IMR-90 (cell line): ENCODE data around the gene ZNF276. TPM values are rescaled to one million over a fixed set of nuclear protein-coding genes. Genes with fewer than 3 reads are reported as not detected.

Experiments used
- ATAC-seq: fragments of 200-7000 bp; cut with Tn5 transposase; 2 replicates; pipeline ENCODE4 v1.9.1; 2020; ENCODE audit warnings: low read depth, mild to moderate bottlenecking, moderate library complexity
- BruUV-seq: library from RNA; stranded (reverse); fragments of 400-500 nt; replicated peaks from 2 replicates; lab custom pipeline; 2021; lab: Mats Ljungman, UMichigan
- CTCF ChIA-PET: fragments of 300-600 bp; formaldehyde crosslinking; extraction: SDS; loops from one replicate; lab custom pipeline; 2021; ENCODE audit warnings: antibody characterized with exemption; lab: Yijun Ruan, JAX
- POLR2A ChIA-PET: fragments of 300-600 bp; sonication (Branson Sonifier 250); formaldehyde crosslinking; loops from one replicate; lab custom pipeline; 2022; ENCODE audit warnings: antibody characterized with exemption; ENCODE audit not compliant: unreplicated experiment; lab: Charles Lee
- DNase-seq: peaks from one replicate; pipeline ENCODE4 v3.0.0; 2013
- H2AFZ ChIP-seq: replicated peaks from 2 replicates; pipeline ENCODE3; 2013; ENCODE audit warnings: low read length, mild to moderate bottlenecking; ENCODE audit not compliant: poor library complexity
- H2AK5ac ChIP-seq: 2 replicates; pipeline ENCODE4 v1.6.1; 2013; ENCODE audit warnings: low read depth, low read length, inconsistent platforms
- H2AK9ac ChIP-seq: replicated peaks from 2 replicates; pipeline ENCODE3; 2013; ENCODE audit warnings: mild to moderate bottlenecking, low read depth, low read length, moderate library complexity; ENCODE audit not compliant: poor library complexity
- H2BK120ac ChIP-seq: 2 replicates; pipeline ENCODE4 v1.6.1; 2013; ENCODE audit warnings: low read depth, low read length, inconsistent platforms
- H2BK15ac ChIP-seq: 3 replicates; pipeline ENCODE4 v1.6.1; 2013; ENCODE audit warnings: low read depth, low read length, inconsistent platforms
- H2BK20ac ChIP-seq: 2 replicates; pipeline ENCODE4 v1.6.1; 2013; ENCODE audit warnings: low read depth, mild to moderate bottlenecking, inconsistent platforms, low read length, moderate library complexity
- H2BK5ac ChIP-seq: 2 replicates; pipeline ENCODE4 v1.6.1; 2013; ENCODE audit warnings: mild to moderate bottlenecking, low read depth, low read length, inconsistent platforms; ENCODE audit not compliant: poor library complexity, severe bottlenecking
- H3K14ac ChIP-seq: replicated peaks from 2 replicates; pipeline ENCODE4 v1.6.1; 2013; ENCODE audit warnings: low read depth, low read length, inconsistent platforms
- H3K18ac ChIP-seq: 2 replicates; pipeline ENCODE4 v1.6.1; 2013; ENCODE audit warnings: low read depth, low read length, control low read depth
- H3K23ac ChIP-seq: 2 replicates; pipeline ENCODE4 v1.6.1; 2013; ENCODE audit warnings: low read depth, low read length, inconsistent platforms
- H3K27ac ChIP-seq: 2 replicates; pipeline ENCODE4 v1.5.1; 2013; ENCODE audit warnings: mild to moderate bottlenecking, control low read depth, low read length; ENCODE audit not compliant: insufficient read depth
- H3K27me3 ChIP-seq: 2 replicates; pipeline ENCODE4 v1.6.1; 2013; ENCODE audit warnings: low read length; ENCODE audit not compliant: control insufficient read depth, insufficient read depth
- H3K36me3 ChIP-seq: 2 replicates; pipeline ENCODE4 v1.6.1; 2013; ENCODE audit warnings: low read length, mixed read lengths; ENCODE audit not compliant: control insufficient read depth, insufficient read depth
- H3K4ac ChIP-seq: 2 replicates; pipeline ENCODE4 v1.6.1; 2013; ENCODE audit warnings: low read depth, low read length, inconsistent platforms
- H3K4me1 ChIP-seq: 2 replicates; pipeline ENCODE4 v1.6.1; 2013; ENCODE audit warnings: low read length, mixed read lengths; ENCODE audit not compliant: control insufficient read depth, insufficient read depth
- H3K4me2 ChIP-seq: 2 replicates; pipeline ENCODE4 v1.6.1; 2013; ENCODE audit warnings: low read depth, mild to moderate bottlenecking, control low read depth, low read length, moderate library complexity
- H3K4me3 ChIP-seq: 2 replicates; pipeline ENCODE4 v1.5.1; 2013; ENCODE audit warnings: low read depth, mild to moderate bottlenecking, control low read depth, low read length, moderate library complexity; ENCODE audit not compliant: insufficient read depth
- H3K56ac ChIP-seq: 2 replicates; pipeline ENCODE4 v1.6.1; 2013; ENCODE audit warnings: low read length, inconsistent platforms; ENCODE audit not compliant: insufficient read depth; ENCODE audit errors: extremely low read depth
- H3K79me1 ChIP-seq, 2 experiments: 2 replicates each; pipeline ENCODE4 v1.6.1; 2013; ENCODE audit warnings: low read length in 2 of 2, inconsistent platforms in 1 of 2, low read depth in 1 of 2
- H3K9ac ChIP-seq: 2 replicates; pipeline ENCODE4 v1.6.1; 2013; ENCODE audit warnings: low read depth, low read length, control low read depth
- H3K9me1 ChIP-seq: 2 replicates; pipeline ENCODE4 v1.6.1; 2013; ENCODE audit warnings: low read length, inconsistent platforms; ENCODE audit not compliant: insufficient read depth
- H3K9me3 ChIP-seq: 2 replicates; pipeline ENCODE4 v1.6.1; 2013; ENCODE audit warnings: low read length; ENCODE audit not compliant: control insufficient read depth, insufficient read depth
- H4K20me1 ChIP-seq: 2 replicates; pipeline ENCODE4 v1.6.1; 2013; ENCODE audit warnings: low read length, inconsistent platforms; ENCODE audit not compliant: insufficient read depth
- H4K5ac ChIP-seq: 2 replicates; pipeline ENCODE4 v1.6.1; 2013; ENCODE audit warnings: mild to moderate bottlenecking, low read depth, low read length, control low read depth
- H4K8ac ChIP-seq, 2 experiments: 2 replicates each; pipeline ENCODE4 v1.6.1; 2013; ENCODE audit warnings: low read depth in 2 of 2, low read length in 2 of 2, control low read depth in 1 of 2, inconsistent platforms in 1 of 2
- H4K91ac ChIP-seq: 2 replicates; pipeline ENCODE4 v1.6.1; 2013; ENCODE audit warnings: low read depth, low read length, inconsistent platforms; ENCODE audit not compliant: insufficient read depth
- BHLHE40 ChIP-seq: fragments of 150-350 bp; IDR thresholded peaks from 2 replicates; pipeline ENCODE4 v1.6.1; 2016; ENCODE audit warnings: mild to moderate bottlenecking, low read depth, low read length
- CEBPB ChIP-seq: IDR thresholded peaks from 2 replicates; pipeline ENCODE4 v1.6.1; 2012; ENCODE audit warnings: low read depth, low read length, improper control_type of control experiment
- CHD1 ChIP-seq: IDR thresholded peaks from 2 replicates; pipeline ENCODE4 v1.6.1; 2012; ENCODE audit warnings: low read depth, low read length, improper control_type of control experiment
- FOS ChIP-seq: fragments of 150-350 bp; IDR thresholded peaks from 2 replicates; pipeline ENCODE4 v1.6.1; 2016; ENCODE audit warnings: low read depth, low read length
- MAFK ChIP-seq: IDR thresholded peaks from 2 replicates; pipeline ENCODE4 v1.6.1; 2012; ENCODE audit warnings: low read depth, low read length, improper control_type of control experiment
- MAZ ChIP-seq: IDR thresholded peaks from 2 replicates; pipeline ENCODE4 v1.6.1; 2012; ENCODE audit warnings: low read depth, mild to moderate bottlenecking, low read length, improper control_type of control experiment, moderate library complexity, borderline replicate concordance
- MXI1 ChIP-seq: IDR thresholded peaks from 2 replicates; pipeline ENCODE4 v1.6.1; 2012; ENCODE audit warnings: low read depth, mild to moderate bottlenecking, low read length, moderate library complexity, borderline replicate concordance
- NFE2L2 ChIP-seq: fragments of 150-350 bp; IDR thresholded peaks from 2 replicates; pipeline ENCODE4 v1.6.1; 2016; ENCODE audit warnings: low read depth, mild to moderate bottlenecking, low read length
- POLR2A ChIP-seq: IDR thresholded peaks from 2 replicates; pipeline ENCODE4 v1.6.1; 2012; ENCODE audit warnings: mild to moderate bottlenecking, low read depth, low read length
- RAD21 ChIP-seq: IDR thresholded peaks from 2 replicates; pipeline ENCODE4 v1.6.1; 2012; ENCODE audit warnings: low read length, improper control_type of control experiment
- RFX5 ChIP-seq: IDR thresholded peaks from 2 replicates; pipeline ENCODE4 v1.8.0; 2012; ENCODE audit warnings: low read depth, mild to moderate bottlenecking, low read length, moderate library complexity
- SMC3 ChIP-seq: fragments of 150-350 bp; IDR thresholded peaks from 2 replicates; pipeline ENCODE4 v1.6.1; 2016; ENCODE audit warnings: low read depth, mild to moderate bottlenecking, antibody characterized with exemption, low read length, moderate library complexity
- WGBS, 2 experiments: methylation state at CpG; one replicate each; pipeline versions ENCODE4 v1.1.5 to v1.1.7; 2013; ENCODE audit warnings: missing lambda C conversion rate in 2 of 2; ENCODE audit not compliant: insufficient read length in 1 of 2; ENCODE audit errors: extremely low coverage in 2 of 2; 5-methylcytosine and 5-hydroxymethylcytosine counted together
- dilution Hi-C: fragments of 300-500 bp; cut with HindIII; formaldehyde crosslinking; loops from one replicate; pipeline ENCODE4 v1.14.3; 2018; ENCODE audit warnings: low sequenced_read_pairs; ENCODE audit not compliant: unreplicated experiment
- in situ Hi-C: fragments of 300-500 bp; cut with MboI; formaldehyde crosslinking; loops from 3 replicates; pipeline ENCODE4 v1.14.3; 2019; ENCODE audit warnings: low sequenced_read_pairs, inconsistent platforms, mixed read lengths
- intact Hi-C: fragments of 100-400 bp; cut with micrococcal nuclease; formaldehyde crosslinking; loops from 2 replicates; pipeline ENCODE4 v1.10.0; 2022
- polyA plus RNA-seq, 3 experiments: library from polyadenylated mRNA; depleted of rRNA; stranded (reverse); fragments of >200 nt; gene quantifications; 2 replicates each; pipeline ENCODE4 v1.2.3, GENCODE V29; 2012; ENCODE audit warnings: low replicate concordance in 1 of 3
- total RNA-seq: library from RNA; depleted of rRNA; stranded (reverse); fragments of >200 nt; gene quantifications from 2 replicates; pipeline ENCODE4 v1.2.3, GENCODE V29; 2012
- TF ChIP-seq, protein P1 (sequence below): conservative IDR thresholded peaks from 2 replicates; pipeline ENCODE4 v1.5.1; 2012; ENCODE audit warnings: mild to moderate bottlenecking, low read depth, low read length, improper control_type of control experiment
- TF ChIP-seq, protein P2 (sequence below): fragments of 150-350 bp; IDR thresholded peaks from 2 replicates; pipeline ENCODE4 v1.6.1; 2017; ENCODE audit warnings: mild to moderate bottlenecking, antibody characterized with exemption, low read length, low read depth

Gene ZNF276
- total and polyA plus RNA-seq, 2 of the 4 experiments (the other 2 are of a cell fraction): 4.1 to 18.6 TPM

DNA sequence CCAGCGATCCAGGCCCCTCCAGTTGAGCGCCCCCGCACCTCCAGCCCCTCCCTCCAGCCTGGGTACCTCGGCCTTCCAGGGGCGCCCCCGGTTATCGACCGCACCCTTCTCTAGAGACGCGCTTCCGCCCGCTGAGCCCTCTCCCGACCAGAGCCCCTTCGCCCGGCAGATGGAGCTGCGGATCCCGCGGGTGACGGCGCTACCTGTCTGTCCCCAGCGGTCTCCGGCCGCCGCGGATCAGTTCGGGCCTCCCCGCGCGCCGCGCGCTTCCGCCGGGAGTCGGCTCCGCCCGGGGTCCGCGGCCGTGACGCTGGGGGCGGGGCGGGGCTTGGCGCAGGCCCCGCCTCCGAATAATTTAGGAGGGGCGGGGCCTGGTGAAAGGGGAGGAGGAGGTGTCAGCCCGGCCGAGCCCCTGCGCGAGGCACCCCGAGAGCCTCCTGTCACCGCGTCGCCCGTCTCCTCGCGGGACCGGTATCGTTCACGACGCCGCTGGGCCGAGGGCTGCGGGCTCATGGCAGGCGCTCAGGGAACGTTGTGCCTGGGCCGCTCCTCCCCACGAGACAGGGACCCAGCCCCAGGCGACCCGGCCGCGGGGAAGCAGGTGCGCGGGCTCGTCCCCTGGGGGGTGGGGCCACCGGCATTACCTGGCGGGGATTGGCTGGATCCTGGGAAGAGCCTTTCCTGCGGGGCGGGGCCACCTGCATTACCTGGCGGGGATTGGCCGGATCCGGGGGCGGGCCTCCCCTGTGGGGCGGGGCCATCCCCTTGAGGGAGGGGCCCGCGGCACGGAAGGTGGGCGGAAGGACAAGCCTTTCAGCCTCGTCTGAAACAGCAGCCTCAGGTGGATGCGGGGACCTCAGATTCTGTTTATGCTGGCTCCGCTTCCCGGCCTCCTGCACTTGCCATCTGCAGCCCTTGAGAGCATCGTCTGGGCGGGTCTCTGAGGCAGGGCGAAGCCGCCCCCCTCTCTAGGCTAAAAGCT lies 19.6 kb upstream of the ZNF276 start, which contains the start of gene SPATA2L:
Gene SPATA2L (minus strand): TSS at position 281 of the 982 bp plus-strand sequence. CDS start 473 bp downstream, outside the sequence.
- peaks cover 11% of the 10 kb centered on the region for H3K4me1 ChIP-seq
- no peaks in the 10 kb centered on the region for H3K9me1 ChIP-seq
- no peak within 1 kb of the TSS for H3K56ac ChIP-seq
- H3K23ac ChIP-seq: no peak within 1 kb of the TSS
- H2AFZ ChIP-seq: peak within 1 kb of the TSS; percentile 99
- H3K4me2 ChIP-seq: peak within 1 kb of the TSS; percentile 100
- BruUV-seq: no TSS peak
- H3K4ac ChIP-seq: peak within 1 kb of the TSS; percentile 41; the same call in 1 of the 2 replicates
- peak within 1 kb of the TSS; percentile 64; the same call in 1 of the 2 replicates for H3K27ac ChIP-seq
- ATAC-seq (peak; percentile 80), DNase-seq (peak; percentile 65)
- no peaks in the 10 kb centered on the region for H3K9me3 ChIP-seq
- H3K14ac ChIP-seq: peak within 1 kb of the TSS; percentile 10; the same call in 1 of the 2 replicates
- ChIA-PET POLR2A (no interaction called here), CTCF (interaction anchor here (3.2 kb wide), 1 partner anchor 159 kb away, joined by 19 read pairs; no protein-coding TSS in a partner anchor)
- no peak within 1 kb of the TSS for H4K91ac ChIP-seq
- H3K9ac ChIP-seq: peak within 1 kb of the TSS; percentile 89
- H2BK5ac ChIP-seq: peak within 1 kb of the TSS; percentile 35
- no peak within 1 kb of the TSS for H2BK15ac ChIP-seq
- WGBS, 2 experiments: 5% methylated on average over 22 of the region's 97 CpGs; no CpG with 5 or more reads in 1 of the 2 experiments
- no peaks in the 10 kb centered on the region for H3K27me3 ChIP-seq
- 0 out of 2 replicates have a peak within 1 kb of the TSS, but pooled peaks have one; percentile 63 for H3K18ac ChIP-seq
- intact Hi-C loops (loop anchor here (2.0 kb wide), 2 partner anchors 91 to 159 kb away; no protein-coding TSS in a partner anchor), in situ Hi-C loops (no loop called here), dilution Hi-C loops (no loop called here)
- no peak within 1 kb of the TSS for H2BK120ac ChIP-seq
- H2AK9ac ChIP-seq: peak within 1 kb of the TSS; percentile 95
- H4K5ac ChIP-seq: no peak within 1 kb of the TSS; the same call in 1 of the 2 replicates
- H2AK5ac ChIP-seq: peak within 1 kb of the TSS; percentile 86
- peaks cover 21% of the 10 kb centered on the region for H4K20me1 ChIP-seq
- no peak within 1 kb of the TSS for H2BK20ac ChIP-seq
- H3K36me3 ChIP-seq: peaks cover 9% of the 10 kb centered on the region; the same call in 1 of the 2 replicates
- H3K4me3 ChIP-seq: peak within 1 kb of the TSS; percentile 100
- peaks cover 5 to 20% of the 10 kb centered on the region in 2 experiments; a peak in 2 of 4 replicates for H3K79me1 ChIP-seq
- peak within 1 kb of the TSS in 1 of 2 experiments; percentile 71; a peak in 1 of 4 replicates for H4K8ac ChIP-seq
- no peak for TF ChIP-seq BHLHE40
- no peak for TF ChIP-seq RAD21
- TF ChIP-seq, protein P1, sequence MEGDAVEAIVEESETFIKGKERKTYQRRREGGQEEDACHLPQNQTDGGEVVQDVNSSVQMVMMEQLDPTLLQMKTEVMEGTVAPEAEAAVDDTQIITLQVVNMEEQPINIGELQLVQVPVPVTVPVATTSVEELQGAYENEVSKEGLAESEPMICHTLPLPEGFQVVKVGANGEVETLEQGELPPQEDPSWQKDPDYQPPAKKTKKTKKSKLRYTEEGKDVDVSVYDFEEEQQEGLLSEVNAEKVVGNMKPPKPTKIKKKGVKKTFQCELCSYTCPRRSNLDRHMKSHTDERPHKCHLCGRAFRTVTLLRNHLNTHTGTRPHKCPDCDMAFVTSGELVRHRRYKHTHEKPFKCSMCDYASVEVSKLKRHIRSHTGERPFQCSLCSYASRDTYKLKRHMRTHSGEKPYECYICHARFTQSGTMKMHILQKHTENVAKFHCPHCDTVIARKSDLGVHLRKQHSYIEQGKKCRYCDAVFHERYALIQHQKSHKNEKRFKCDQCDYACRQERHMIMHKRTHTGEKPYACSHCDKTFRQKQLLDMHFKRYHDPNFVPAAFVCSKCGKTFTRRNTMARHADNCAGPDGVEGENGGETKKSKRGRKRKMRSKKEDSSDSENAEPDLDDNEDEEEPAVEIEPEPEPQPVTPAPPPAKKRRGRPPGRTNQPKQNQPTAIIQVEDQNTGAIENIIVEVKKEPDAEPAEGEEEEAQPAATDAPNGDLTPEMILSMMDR: peak; percentile 27
- no peak for TF ChIP-seq CEBPB
- TF ChIP-seq RFX5: no peak
- TF ChIP-seq NFE2L2: no peak
- TF ChIP-seq MAFK: no peak
- TF ChIP-seq MAZ: peak; percentile 57; the same call in 1 of the 2 replicates
- no peak for TF ChIP-seq FOS
- TF ChIP-seq MXI1: 0 out of 2 replicates have a peak, but pooled peaks have one; percentile 24
- TF ChIP-seq, protein P2, sequence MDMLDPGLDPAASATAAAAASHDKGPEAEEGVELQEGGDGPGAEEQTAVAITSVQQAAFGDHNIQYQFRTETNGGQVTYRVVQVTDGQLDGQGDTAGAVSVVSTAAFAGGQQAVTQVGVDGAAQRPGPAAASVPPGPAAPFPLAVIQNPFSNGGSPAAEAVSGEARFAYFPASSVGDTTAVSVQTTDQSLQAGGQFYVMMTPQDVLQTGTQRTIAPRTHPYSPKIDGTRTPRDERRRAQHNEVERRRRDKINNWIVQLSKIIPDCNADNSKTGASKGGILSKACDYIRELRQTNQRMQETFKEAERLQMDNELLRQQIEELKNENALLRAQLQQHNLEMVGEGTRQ: no peak
- TF ChIP-seq POLR2A: peak; percentile 78
- 0 out of 2 replicates have a peak, but pooled peaks have one; percentile 14 for TF ChIP-seq SMC3
- no peak for TF ChIP-seq CHD1
